ENCODE measurements around the gene GLIPR1L1. TPM values are rescaled to one million over a fixed set of nuclear protein-coding genes. Genes with fewer than 3 reads are reported as not detected.

GLIPR1L1 gene
- total and polyA plus RNA-seq, 2 of the 8 experiments (the other 6 are each of a cell fraction or from before 2014, with no cell fraction given), result 1.2 to 1.7 TPM

DNA sequence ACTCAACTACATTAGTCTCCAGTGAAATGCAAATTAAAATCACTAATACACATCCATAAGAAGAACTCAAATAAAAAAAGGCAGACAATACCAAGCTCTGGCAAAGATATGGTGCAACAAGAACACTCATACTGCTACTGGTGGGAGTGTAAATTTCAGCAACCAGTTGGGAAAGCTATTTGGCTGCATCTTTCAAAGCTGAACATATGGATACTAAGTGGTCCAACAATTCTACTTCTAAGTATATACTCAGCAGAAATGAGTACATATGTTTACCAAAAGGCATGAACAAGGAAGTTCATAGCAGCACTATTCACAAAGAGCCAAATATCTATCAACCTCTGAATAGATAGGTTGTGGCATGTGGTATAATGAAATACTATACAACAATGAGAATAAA is 31.7 kb upstream of the GLIPR1L1 start (continued):
- no peak for TF ChIP-seq CTBP2 (IDR thresholded peaks at IDR 0.05; ENCODE audit: borderline replicate concordance, insufficient read depth, insufficient read length, low read length)
- TF ChIP-seq TEAD4 (IDR thresholded peaks at IDR 0.05; ENCODE audit: low read depth, low read length), result no peak
- no peak for TF ChIP-seq ZNF274 (IDR thresholded peaks at IDR 0.05; ENCODE audit: borderline replicate concordance, extremely low read depth, low read length)
- no peak for TF ChIP-seq SIRT6 (IDR thresholded peaks at IDR 0.05; ENCODE audit: low read length)
- no peak for TF ChIP-seq RAD21 (IDR thresholded peaks at IDR 0.05 in 1 of 2, conservative IDR thresholded peaks at IDR 0.05 in 1 of 2; ENCODE audit: low read depth in 2 of 2, low read length in 2 of 2)
